ENCODE data around the gene BTNL9. TPM values are rescaled to one million over a fixed set of nuclear protein-coding genes. Genes with fewer than 3 reads are reported as not detected.
"Not testable (repeated sequence)": the region's sequence is repeated elsewhere in the genome, so short reads cannot be mapped to it uniquely, and the experiment has no call there.

The BTNL9 gene
- total and polyA plus RNA-seq, 2 of the 4 experiments (the other 2 are of a cell fraction) = not detected

DNA sequence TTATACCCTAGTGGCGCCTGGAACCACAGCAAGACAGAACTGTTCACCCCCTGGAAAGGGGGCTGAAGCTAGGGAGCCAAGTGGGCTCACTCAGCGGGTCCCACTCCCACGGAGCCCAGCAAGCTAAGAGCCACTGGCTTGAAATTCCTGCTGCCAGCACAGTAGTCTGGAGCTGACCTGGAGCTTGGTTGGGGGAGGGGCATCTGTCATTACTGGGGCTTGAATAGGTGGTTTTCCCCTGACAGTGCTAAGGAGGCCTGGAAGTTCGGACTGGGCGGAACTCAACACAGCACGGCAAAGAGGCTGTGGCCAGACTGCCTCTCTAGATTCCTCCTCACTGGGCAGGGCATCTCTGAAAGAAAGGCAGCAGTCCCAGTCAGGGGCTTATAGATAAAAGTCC is 31.9 kb upstream of the BTNL9 start:
- no peak overlapping the region for H3K18ac ChIP-seq (ENCODE audit: low read depth, low read length)
- no peak overlapping the region for H3K27ac ChIP-seq (ENCODE audit: insufficient read depth, low read length)
- CTCF ChIA-PET = no interaction called here
- no peaks in the 10 kb centered on the region for H3K36me3 ChIP-seq (ENCODE audit: control insufficient read depth, insufficient read depth, low read length)
- H3K9me1 ChIP-seq (ENCODE audit: insufficient read depth, low read length) = no peaks in the 10 kb centered on the region
- no peaks in the 10 kb centered on the region for H3K79me1 ChIP-seq (ENCODE audit: low read depth in 1 of 2, low read length in 2 of 2)
- H2BK20ac ChIP-seq (ENCODE audit: low read depth, low read length) = no peak overlapping the region
- POLR2A ChIA-PET (ENCODE audit: unreplicated experiment) = no interaction called here
- no peak overlapping the region for H2BK120ac ChIP-seq (ENCODE audit: low read depth, low read length)
- H2AK9ac ChIP-seq (replicated peaks; ENCODE audit: low read depth, low read length, poor library complexity) = no peak overlapping the region
- no peaks in the 10 kb centered on the region for H4K20me1 ChIP-seq (ENCODE audit: insufficient read depth, low read length)
- peaks cover 15% of the 10 kb centered on the region for H3K9me3 ChIP-seq (ENCODE audit: control insufficient read depth, insufficient read depth, low read length)
- ATAC-seq (ENCODE audit: low read depth) (no peak), DNase-seq (no peak)
- no peak overlapping the region for H3K4me2 ChIP-seq (ENCODE audit: low read depth, low read length)
- H3K14ac ChIP-seq (replicated peaks; ENCODE audit: low read depth, low read length) = no peak overlapping the region
- H3K9ac ChIP-seq (ENCODE audit: low read depth, low read length) = no peak overlapping the region
- H2AK5ac ChIP-seq (ENCODE audit: low read depth, low read length) = no peak overlapping the region
- no peak overlapping the region for H4K91ac ChIP-seq (ENCODE audit: insufficient read depth, low read depth, low read length)
- no peak overlapping the region for H4K5ac ChIP-seq (ENCODE audit: low read depth, low read length)
- in situ Hi-C loops (cut with MboI; ENCODE audit: low sequenced_read_pairs) (loop anchor here (5.0 kb wide), 1 partner anchor 66 kb away; no protein-coding TSS in a partner anchor), intact Hi-C loops (cut with micrococcal nuclease) (no loop called here), dilution Hi-C loops (cut with HindIII; ENCODE audit: low sequenced_read_pairs, unreplicated experiment) (no loop called here)
- H2BK5ac ChIP-seq (ENCODE audit: low read depth, low read length, poor library complexity, severe bottlenecking) = no peak overlapping the region
- H3K4me1 ChIP-seq (ENCODE audit: control insufficient read depth, insufficient read depth, low read length) = no peaks in the 10 kb centered on the region
- no peak overlapping the region for H2BK15ac ChIP-seq (ENCODE audit: low read depth, low read length)
- no peak overlapping the region for H3K4ac ChIP-seq (ENCODE audit: low read depth, low read length)
- H2AFZ ChIP-seq (replicated peaks; ENCODE audit: low read length, poor library complexity) = no peak overlapping the region
- H3K56ac ChIP-seq (ENCODE audit: extremely low read depth, insufficient read depth, low read length) = no peak overlapping the region
- no peak overlapping the region for H4K8ac ChIP-seq (ENCODE audit: low read depth in 2 of 2, low read length in 2 of 2)
- no TSS peak for BruUV-seq (replicated peaks)
- TF ChIP-seq RCOR1 (IDR thresholded peaks at IDR 0.05; ENCODE audit: insufficient replicate concordance, low read length) (no peak), CEBPB (IDR thresholded peaks at IDR 0.05; ENCODE audit: low read depth, low read length) (no peak), RAD21 (IDR thresholded peaks at IDR 0.05; ENCODE audit: low read length) (no peak), NFE2L2 (IDR thresholded peaks at IDR 0.05; ENCODE audit: low read depth, low read length) (no peak)
- no CpG with 5 or more reads among the region's 6 CpGs for WGBS, 2 experiments (ENCODE audit: extremely low coverage in 2 of 2, insufficient read length in 1 of 2)
- H3K27me3 ChIP-seq (ENCODE audit: control insufficient read depth, insufficient read depth, low read length) = no peaks in the 10 kb centered on the region
- H3K4me3 ChIP-seq (ENCODE audit: insufficient read depth, low read depth, low read length) = no peak overlapping the region
- no peak overlapping the region for H3K23ac ChIP-seq (ENCODE audit: low read depth, low read length)

DNA sequence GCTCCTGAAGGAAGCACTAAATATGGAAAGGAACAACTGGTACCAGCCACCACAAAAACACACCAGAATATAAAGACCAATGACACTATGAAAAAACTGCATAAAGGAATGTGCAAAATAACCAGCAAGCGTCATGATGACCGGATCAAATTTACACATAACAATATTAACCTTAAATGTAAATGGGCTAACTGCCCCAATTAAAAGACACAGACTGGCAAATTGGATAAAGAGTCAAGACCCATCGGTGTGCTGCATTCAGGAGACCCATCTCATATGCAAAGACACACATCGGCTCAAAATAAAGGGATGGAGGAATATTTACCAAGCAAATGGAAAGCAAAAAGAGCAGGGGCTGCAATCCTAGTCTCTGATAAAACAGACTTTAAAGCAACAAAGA is 30.0 kb upstream of the BTNL9 start:
- ATAC-seq (ENCODE audit: low read depth); H3K4me2 ChIP-seq (ENCODE audit: low read depth, low read length); H3K27me3 ChIP-seq (ENCODE audit: control insufficient read depth, insufficient read depth, low read length); H4K5ac ChIP-seq (ENCODE audit: low read depth, low read length); H3K9ac ChIP-seq (ENCODE audit: low read depth, low read length); H3K4me1 ChIP-seq (ENCODE audit: control insufficient read depth, insufficient read depth, low read length); H4K8ac ChIP-seq (ENCODE audit: low read depth in 2 of 2, low read length in 2 of 2); H3K18ac ChIP-seq (ENCODE audit: low read depth, low read length); H3K9me1 ChIP-seq (ENCODE audit: insufficient read depth, low read length); H3K23ac ChIP-seq (ENCODE audit: low read depth, low read length); H3K14ac ChIP-seq (replicated peaks; ENCODE audit: low read depth, low read length); H2BK15ac ChIP-seq (ENCODE audit: low read depth, low read length); H2BK5ac ChIP-seq (ENCODE audit: low read depth, low read length, poor library complexity, severe bottlenecking); intact Hi-C loops (cut with micrococcal nuclease); dilution Hi-C loops (cut with HindIII; ENCODE audit: low sequenced_read_pairs, unreplicated experiment); H4K91ac ChIP-seq (ENCODE audit: insufficient read depth, low read depth, low read length); H2AK5ac ChIP-seq (ENCODE audit: low read depth, low read length); H3K79me1 ChIP-seq (ENCODE audit: low read depth in 1 of 2, low read length in 2 of 2); CTCF ChIA-PET; H4K20me1 ChIP-seq (ENCODE audit: insufficient read depth, low read length); POLR2A ChIA-PET (ENCODE audit: unreplicated experiment); DNase-seq; H2BK120ac ChIP-seq (ENCODE audit: low read depth, low read length); H3K27ac ChIP-seq (ENCODE audit: insufficient read depth, low read length); H3K56ac ChIP-seq (ENCODE audit: extremely low read depth, insufficient read depth, low read length); H2BK20ac ChIP-seq (ENCODE audit: low read depth, low read length); in situ Hi-C loops (cut with MboI; ENCODE audit: low sequenced_read_pairs); H2AK9ac ChIP-seq (replicated peaks; ENCODE audit: low read depth, low read length, poor library complexity); H3K4ac ChIP-seq (ENCODE audit: low read depth, low read length); H2AFZ ChIP-seq (replicated peaks; ENCODE audit: low read length, poor library complexity); BruUV-seq (replicated peaks); H3K4me3 ChIP-seq (ENCODE audit: insufficient read depth, low read depth, low read length); H3K36me3 ChIP-seq (ENCODE audit: control insufficient read depth, insufficient read depth, low read length): not testable (repeated sequence)
- peaks cover 11% of the 10 kb centered on the region; the same call in 1 of the 2 replicates for H3K9me3 ChIP-seq (ENCODE audit: control insufficient read depth, insufficient read depth, low read length)
- no CpG with 5 or more reads among the region's 4 CpGs for WGBS, 2 experiments (ENCODE audit: extremely low coverage in 2 of 2, insufficient read length in 1 of 2)
